GM19463 (cell line): ENCODE results near the gene SLC6A16.
"Not testable (repeated sequence)": the region's sequence is repeated elsewhere in the genome, so short reads cannot be mapped to it uniquely, and the experiment has no call there.

Source experiments
- ATAC-seq: cut with Tn5 transposase; IDR thresholded peaks from one replicate; pipeline ENCODE4 v1.9.1; 2021; ENCODE audit warnings: mild to moderate bottlenecking, moderate library complexity; ENCODE audit not compliant: unreplicated experiment

Gene SLC6A16

DNA sequence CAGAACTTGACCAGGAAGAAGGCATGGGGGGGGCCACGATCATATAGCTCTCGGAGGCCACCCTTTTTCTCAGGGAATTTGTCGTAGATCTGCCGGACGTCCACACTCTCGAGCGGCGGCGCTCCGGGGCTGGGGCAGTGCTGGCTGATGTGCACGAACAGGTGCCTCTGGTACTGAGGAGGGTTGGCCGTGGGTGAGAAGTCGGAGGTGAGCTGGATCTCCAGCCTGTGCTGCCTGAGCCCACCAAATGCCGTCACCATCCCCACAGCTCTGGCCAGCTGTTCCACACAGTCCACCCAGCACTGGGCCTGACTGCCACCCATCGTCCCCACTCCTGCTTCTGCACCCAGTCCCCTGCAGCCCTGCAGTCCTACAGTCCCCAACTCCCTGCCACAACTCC lies 22.2 kb upstream of the SLC6A16 start:
- ATAC-seq = no peak

DNA sequence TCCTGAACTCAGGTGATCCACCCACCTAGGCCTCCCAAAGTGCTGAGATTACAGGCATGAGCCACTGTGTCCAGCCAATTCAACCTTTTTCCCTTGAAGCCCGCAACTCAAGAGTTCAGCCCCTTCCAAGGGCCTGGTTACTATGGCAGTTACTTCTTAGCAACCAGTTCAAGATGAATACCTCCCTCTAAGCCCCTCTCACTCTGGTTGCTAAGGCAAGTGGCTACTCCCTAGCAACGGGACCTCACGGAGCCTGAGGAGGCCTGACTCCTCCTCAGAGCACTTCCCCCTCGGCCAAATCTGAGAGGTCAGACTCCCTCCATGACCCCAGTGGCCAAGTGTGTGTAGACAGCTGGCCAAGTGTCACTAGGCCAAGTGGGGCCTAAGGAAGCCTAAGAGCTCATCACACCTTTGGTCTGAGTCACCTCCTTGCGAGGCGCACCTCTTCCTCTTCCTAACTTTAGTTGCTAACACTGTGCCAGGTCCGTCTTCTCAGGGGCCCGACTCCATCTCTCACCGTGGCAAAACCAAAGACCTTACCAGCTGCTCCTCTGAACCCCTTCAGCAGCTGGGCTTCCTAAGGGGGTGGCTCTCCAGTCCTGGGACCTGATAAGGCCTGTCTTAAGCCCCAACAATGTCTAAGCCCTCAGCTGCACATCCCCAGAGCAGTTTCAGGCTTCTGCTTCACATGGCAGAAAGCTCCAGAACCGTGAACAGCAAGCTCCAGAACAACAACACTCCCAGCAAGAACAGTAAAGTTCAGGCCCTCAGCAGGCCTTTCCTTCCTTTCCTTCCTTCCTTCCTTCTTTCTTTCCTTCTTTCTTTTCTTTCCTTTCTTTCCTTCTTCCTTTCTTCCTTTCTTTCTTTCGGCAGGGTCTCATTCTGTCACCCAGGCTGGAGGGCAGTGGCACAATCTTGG lies 19.8 kb upstream of the SLC6A16 start:
- no peak for ATAC-seq

DNA sequence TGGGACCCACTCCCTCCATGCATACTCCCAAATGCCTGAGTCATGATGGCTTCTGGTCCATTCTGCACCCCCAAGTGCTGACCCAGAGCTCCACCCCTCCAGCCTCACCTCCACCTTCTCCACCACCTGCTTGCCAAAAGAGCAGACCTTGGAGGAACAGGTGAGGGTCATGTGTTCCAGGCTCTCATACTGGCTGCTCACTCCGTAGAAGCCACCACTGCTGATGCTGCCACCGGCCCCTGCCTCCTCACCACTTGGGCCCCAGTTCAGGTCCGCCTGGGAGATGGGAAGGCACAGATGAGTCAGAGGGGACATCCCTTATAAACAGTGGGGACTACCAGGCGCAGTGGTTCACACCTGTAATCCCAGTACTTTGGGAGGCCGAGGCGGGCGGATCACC lies 18.1 kb upstream of the SLC6A16 start:
- no peak for ATAC-seq

DNA sequence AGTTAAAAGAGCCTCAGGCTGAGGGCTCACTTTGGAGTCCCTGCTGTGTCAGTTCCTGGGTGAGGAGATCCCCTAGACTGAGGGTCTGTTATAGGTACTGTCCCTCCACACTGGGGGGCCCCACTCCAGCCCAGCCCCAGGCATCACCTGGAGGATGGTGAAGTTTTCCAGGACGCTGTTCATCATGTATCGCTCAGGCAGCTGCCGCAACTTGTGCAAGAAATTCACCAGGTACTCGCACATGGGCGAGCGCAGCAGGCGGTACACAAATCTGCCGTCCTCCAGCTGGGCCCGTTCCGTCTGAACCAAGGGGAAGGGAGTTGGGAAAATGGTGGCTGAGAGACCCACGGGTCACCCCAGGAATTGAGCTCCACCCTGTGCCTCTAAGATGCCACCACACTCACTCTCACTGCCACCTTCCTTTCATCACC lies 17.3 kb upstream of the SLC6A16 start:
- no peak for ATAC-seq

DNA sequence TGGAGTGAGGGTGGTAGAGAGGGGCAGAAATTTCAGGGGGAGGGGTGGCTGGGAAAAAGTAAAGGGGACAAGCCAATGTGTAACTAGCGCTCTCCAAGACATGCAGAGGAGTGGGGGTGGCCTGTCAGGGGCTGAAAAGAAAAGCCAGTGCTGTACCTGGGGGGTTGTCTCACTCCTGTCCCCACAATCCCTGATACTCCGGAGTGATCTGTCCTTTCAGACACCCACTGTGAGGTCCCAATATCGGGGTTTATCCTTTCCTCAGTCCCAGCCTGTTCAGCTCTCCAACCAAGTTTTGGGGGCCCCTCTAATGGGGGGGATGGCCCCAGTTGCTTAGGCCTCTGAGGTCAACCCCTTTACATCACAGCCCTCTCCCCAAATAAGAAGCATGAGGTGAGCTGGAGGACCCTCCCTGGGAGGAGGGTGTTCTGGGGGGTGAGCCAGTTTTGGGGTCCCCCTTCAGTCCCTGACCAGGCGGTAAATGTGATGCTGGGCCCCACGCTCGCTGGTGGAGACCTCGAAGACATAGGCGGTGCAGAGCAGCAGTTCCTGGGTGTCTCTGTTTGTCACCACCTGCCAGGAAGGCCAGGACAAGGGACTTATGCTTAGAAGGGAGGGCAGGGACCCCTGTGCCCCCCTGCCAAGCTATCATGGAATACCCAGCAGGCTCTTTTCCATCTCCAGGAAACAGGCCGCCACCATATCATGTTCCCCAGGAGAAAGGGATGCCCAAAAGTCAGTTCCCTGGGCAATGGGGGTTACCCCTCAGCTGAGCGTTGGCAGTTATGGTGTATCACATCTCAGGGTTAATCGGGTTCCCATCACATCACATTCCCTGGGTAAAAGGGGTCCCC lies 16.1 kb upstream of the SLC6A16 start:
- no peak for ATAC-seq

DNA sequence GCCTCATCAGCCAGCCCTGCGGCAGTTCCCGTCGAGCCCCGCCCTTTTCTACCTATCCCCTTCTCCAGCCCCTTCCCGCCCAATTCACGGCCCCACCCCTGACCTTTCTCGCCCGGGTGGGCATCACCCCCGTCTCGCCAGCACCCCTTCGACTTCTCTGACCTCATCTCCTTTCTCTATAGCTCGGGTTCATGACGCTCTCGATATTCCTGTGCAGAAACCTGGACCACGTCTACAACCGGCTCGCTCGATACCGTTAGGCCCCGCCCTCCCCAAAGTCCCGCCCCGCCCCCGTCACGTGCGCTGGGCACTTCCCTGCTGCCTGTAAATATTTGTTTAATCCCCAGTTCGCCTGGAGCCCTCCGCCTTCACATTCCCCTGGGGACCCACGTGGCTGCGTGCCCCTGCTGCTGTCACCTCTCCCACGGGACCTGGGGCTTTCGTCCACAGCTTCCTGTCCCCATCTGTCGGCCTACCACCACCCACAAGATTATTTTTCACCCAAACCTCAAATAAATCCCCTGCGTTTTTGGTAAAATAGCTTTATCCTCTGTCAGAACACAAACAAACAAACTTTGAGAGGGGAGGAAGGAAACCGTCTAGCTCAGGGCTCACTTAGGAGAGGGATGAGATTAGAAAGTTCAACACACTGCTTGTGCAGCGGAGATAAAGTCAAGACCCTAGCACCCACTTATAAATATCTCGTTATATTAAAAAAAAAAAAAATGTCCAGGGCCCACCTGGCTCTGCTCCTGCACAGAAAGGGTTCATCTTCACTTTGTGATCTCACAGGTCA lies 15.3 kb upstream of the SLC6A16 start:
- peak; percentile 72 for ATAC-seq

DNA sequence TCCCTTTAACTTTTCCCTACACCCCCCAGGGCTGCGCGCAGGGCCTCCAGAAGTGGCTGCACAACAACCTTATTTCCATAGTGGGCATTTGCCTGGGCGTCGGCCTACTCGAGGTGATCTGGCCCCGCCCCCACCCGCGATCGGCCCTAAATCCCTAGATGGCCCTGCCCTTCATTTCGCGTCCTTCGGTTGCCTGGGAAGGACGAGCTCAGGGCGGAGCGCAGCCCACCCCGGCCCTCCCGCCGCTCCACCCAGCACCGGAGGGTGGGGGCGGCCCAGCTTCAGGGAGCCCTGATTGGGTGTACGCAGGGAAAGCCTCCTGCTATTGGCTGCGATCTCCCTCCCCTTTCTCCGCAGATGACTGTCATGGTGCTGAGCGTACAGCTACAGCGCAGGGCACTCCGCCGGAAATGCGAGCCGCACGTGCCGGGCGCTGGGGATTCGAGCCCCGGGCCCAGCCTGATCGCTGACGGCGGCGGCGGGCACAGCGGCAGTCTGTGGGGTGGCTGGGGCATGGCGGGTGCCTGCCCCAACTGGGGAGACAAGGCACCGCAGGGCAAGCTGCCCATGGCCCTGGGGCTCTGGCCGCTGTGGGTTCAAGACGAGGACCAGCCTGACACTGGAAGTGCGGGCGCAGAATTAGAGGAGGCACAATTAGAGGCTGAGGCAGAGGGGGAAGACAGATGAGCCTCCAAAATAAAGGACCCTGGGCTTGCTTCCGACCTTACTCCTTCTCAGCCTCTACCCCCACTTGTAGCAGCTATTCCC lies 14.5 kb upstream of the SLC6A16 start:
- no peak for ATAC-seq

DNA sequence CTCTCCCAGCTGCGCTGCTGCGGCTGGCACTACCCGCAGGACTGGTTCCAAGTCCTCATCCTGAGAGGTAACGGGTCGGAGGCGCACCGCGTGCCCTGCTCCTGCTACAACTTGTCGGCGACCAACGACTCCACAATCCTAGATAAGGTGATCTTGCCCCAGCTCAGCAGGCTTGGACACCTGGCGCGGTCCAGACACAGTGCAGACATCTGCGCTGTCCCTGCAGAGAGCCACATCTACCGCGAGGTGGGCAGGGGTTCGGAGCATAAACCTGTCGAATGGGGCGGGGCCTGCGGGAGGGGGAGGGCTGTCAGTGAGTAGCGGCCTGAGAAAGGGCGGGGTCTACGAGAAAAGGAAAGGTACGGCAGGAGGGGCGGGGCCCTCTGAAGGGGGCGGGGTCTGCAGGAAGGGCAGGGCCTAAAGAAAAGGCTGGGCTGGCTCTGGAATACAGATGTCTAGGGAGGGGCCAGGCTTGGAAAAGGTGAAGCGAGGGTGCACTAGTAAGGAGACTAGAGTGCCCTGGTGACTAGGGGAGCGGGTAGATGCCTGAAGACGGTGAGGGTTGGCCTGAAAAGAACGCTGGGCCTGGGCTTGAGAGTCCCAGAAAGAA lies 13.8 kb upstream of the SLC6A16 start:
- ATAC-seq = no peak

DNA sequence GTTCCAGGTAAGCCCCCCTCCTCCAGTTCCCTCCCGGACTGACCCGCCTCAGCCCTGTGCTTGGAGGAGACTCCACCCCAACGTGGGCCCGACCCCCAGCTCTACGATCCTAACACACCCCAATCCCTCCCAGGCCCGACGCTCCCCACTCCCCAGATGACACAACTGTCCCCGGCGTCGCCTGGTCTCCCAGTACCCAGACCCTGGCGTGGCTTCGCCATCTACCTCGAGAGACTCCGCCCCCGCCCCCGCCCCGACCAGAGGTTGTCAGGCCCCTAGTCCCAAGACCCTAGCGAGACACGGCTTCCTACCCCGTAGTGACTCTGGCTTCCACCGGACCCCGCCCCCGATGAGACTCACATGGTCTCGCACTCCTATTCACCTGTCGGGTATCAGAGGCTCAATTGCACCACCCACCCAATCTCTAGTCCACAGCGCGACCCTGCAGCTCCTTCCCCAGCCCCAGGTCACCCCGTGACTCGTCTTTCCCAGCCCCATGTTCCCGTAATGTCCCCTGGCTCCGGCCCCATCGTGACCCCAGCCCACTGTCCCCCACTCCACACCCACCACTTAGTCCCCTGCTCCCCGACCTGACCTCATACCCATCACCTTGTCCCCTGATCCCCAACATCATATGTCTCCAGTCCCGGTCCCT lies 13.2 kb upstream of the SLC6A16 start:
- ATAC-seq = no peak

DNA sequence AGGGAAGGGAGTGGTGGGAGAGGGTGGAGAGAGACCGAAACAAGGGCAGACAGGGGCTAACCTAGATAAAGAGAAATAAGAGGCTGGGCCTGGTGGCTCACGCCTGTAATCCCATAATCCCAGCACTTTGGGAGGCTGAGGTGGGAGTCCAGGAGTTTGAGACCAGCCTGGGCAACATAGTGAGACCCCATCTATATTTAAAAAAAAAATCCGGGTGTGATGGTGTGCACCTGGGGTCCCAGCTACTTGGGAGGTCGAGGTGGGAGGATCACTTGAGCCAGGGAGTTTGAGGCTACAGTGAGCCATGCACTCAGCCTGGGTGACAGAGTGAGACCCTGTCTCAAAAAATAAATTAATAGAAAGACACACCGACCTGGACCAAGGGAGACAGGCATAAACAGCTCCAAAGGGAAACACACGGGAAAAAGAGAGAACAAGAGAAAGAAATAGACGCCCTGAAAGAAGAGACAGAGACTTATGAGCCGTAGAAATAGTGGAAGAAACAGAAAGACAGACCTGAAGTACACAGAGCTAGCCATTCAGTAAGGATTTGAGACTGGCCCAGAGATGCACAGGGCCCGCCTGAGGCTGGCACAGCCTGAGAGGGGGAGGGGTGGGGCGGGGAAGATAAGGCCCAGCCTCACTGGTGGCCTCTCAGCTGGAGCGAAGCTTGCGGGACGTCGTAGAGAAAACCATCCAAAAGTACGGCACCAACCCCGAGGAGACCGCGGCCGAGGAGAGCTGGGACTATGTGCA lies 12.5 kb upstream of the SLC6A16 start:
- ATAC-seq = no peak

DNA sequence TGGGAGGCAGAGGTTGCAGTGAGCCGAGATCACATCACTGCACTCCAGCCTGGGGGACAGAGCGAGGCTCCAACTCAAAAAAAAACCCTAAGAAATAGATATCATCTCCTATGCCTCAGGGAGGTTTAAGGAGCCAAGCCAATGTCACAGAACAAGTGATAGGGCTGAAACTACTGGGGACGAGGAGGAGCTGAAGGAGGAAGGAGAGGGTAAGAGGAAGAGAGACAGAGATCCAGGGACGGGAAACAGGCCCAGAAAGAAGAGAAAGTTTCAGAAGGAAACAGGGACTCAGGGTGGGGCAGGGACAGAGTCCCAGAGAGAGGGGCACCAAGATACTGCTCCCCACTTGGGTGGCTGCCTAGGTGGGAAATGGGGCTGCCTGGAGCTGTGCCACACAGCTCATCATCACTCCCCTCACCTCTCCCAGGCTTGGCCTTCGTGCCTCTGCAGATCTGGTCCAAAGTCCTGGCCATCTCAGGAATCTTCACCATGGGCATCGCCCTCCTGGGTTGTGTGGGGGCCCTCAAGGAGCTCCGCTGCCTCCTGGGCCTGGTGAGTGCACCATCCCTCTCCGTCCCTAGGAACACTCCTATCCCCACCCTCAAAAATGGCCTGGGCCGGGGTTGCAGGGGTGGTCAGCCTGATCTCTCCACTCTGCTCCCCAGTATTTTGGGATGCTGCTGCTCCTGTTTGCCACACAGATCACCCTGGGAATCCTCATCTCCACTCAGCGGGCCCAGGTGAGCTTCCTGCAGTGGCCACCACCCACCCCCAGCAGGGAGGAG lies 11.7 kb upstream of the SLC6A16 start:
- ATAC-seq = no peak

DNA sequence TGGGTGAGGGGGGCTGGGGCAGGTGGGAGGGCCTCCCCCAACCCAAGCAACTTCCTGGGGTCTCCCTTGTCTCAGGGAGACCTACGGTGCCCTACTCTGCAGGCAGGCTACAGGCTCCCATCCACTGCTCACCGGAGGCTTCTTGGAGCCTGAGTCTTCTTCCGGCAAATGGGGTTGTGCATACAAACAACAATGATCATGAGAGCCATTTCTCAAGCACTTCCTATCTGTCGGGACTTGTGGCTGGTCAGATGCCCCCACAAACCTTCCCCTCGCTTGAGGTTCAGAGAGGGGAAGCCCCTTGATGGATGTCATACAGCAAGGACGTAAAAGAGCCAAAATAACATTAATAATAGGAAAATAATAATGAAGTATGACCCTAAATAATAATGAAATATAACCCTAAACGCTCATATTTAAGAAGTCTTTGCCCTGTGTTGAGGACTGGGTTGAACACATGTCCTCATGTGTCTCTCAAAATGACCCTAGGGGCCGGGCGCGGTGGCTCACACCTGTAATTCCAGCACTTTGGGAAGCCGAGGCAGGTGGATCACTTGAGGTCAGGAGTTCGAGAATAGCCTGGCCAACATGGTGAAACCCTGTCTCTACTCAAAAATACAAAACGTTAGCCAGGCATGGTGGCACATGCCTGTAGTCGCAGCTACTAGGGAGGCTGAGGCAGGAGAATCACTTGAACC lies 10.9 kb upstream of the SLC6A16 start:
- ATAC-seq = no peak

DNA sequence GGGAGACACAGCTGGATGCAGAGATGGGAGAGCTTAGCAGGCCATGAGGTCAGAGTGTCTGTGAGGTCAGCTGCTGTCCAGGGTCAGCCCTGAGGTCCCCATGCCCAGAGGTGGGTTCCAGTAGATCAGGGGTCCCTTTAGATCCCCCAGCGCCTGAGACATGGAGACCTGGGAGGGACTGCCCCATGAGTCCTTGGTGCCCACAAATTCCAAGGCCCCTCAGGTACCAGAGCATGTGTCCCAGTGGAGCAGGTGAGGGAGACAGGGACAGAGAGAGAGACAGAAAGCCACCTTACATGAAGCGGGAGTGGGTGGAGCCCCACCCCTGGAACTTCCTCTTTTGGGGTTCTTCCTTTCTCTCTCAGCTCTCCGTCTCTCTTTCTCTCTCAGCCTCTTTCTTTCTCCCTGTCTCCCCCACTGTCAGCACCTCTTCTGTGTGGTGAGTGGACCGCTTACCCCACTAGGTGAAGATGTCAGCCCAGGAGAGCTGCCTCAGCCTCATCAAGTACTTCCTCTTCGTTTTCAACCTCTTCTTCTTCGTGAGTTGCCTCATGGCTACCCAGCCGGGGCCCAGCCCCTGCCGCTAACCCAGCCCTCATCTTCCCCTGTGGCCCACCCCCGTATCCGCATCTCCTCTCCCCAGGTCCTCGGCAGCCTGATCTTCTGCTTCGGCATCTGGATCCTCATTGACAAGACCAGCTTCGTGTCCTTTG lies 10.2 kb upstream of the SLC6A16 start, which contains the start of gene CD37:
Gene CD37 (plus strand): TSS at position 336 of the 713 bp plus-strand sequence. CDS start 135 bp downstream, at position 471.
- ATAC-seq = no peak

DNA sequence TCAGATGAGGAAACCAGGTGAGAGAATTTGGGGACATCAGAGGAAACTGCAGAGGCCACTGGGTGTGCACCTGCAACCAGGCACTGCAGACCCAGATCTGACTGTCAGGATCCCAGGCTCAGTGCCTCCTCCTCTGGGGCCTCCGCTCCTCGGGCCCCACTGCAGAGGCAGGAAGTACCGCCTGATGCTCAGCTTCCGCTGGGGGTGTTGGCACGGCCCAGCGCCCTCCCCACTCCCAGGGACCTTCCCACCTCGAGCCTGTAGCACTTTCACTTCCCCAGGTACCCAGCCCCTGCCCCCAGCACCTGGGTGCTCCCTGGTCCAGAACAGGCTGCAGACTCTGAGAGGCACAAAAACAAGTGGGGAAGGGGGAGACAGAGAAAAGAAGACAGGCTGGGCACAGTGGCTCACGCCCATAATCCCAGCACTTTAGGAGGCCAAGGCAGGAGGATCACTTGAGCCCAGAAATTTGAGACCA lies 8.9 kb upstream of the SLC6A16 start:
- peak; percentile 47 for ATAC-seq

DNA sequence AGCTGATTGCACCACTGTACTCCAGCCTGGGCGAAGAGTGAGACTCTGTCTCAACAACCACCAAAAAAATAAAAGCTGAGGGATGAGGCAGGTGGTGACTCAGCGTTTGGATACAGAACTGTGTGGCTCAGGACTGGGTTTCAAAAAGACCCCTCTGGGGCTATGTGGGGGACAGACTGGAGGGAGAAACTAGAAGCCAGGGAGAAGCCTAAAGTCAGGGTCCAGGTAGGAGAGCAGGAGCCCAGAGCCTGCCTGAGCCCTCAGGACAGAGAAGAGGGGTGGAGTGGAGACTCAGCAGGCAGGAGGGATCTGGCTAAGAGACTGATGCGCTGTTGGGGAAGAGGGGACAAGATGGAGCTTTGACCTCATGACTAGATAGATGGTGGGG lies 8.4 kb upstream of the SLC6A16 start:
- no peak for ATAC-seq

DNA sequence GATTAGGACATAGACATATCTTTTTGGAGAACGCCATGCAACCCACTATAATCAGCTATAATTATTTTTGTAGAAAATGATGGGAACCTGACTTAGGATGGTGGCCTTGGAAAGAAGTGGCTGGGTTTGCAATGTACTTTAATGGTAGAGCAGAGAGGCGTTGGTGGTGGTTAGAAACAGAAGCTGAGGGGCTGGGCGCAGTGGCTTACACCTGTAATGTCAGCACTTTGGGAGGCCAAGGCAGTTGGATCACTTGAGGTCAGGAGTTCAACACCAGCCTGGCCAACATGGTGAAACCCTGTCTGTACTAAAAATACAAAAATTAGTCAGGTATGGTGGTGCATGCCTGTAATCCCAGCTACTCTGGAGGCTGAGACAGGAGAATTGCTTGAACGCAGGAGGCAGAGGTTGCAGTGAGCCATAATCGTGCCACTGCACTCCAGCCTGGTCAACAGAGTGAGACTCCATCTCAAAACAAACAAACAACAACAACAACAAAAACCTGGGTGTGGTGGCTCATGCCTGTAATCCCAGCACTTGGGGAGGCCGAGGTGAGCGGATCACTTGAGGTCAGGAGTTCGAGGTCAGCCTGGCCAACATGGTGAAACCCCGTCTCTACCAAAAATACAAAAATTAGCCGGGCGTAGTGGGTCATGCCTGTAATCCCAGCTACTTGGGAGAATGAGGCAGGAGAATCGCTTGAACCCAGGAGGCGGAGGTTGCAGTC lies 7.9 kb upstream of the SLC6A16 start:
- not testable (repeated sequence) for ATAC-seq
